GM23338 (cell line): Measurements from ENCODE around the gene PDE4D. TPM values are rescaled to one million over a fixed set of nuclear protein-coding genes. Genes with fewer than 3 reads are reported as not detected.

ENCODE experiments used
- ATAC-seq: fragments of 200-7000 bp; cut with Tn5 transposase; 3 replicates; pipeline ENCODE4 v1.9.1; 2020
- DNase-seq: peaks from one replicate; pipeline ENCODE4 v3.0.0-alpha.2; 2015; ENCODE audit warnings: low spot score
- H2AFZ ChIP-seq: fragments of 200-600 bp; sonication (generic); 2 replicates; pipeline ENCODE4 v1.8.0; 2016; ENCODE audit warnings: antibody characterized with exemption, mild to moderate bottlenecking, moderate library complexity
- H3F3A ChIP-seq: fragments of 200-600 bp; sonication (generic); replicated peaks from 2 replicates; pipeline ENCODE4 v1.8.0; 2017; ENCODE audit warnings: antibody characterized with exemption, mixed run types, low read depth
- H3K27ac ChIP-seq: fragments of 200-600 bp; sonication (generic); 2 replicates; pipeline ENCODE4 v1.6.1; 2016; ENCODE audit warnings: low read depth
- H3K27me3 ChIP-seq: fragments of 200-600 bp; sonication (generic); 2 replicates; pipeline ENCODE4 v1.8.0; 2016; ENCODE audit warnings: mild to moderate bottlenecking, mixed run types, moderate library complexity; ENCODE audit not compliant: insufficient read depth
- H3K36me3 ChIP-seq: fragments of 200-600 bp; sonication (generic); 2 replicates; pipeline ENCODE4 v1.8.0; 2016; ENCODE audit warnings: mild to moderate bottlenecking; ENCODE audit not compliant: insufficient read depth
- H3K4me1 ChIP-seq: fragments of 200-600 bp; sonication (generic); 2 replicates; pipeline ENCODE4 v1.8.0; 2016; ENCODE audit warnings: mild to moderate bottlenecking, moderate library complexity; ENCODE audit not compliant: insufficient read depth
- H3K4me2 ChIP-seq: fragments of 200-600 bp; sonication (generic); 2 replicates; pipeline ENCODE4 v1.7.1; 2017; ENCODE audit warnings: mixed run types
- H3K4me3 ChIP-seq: fragments of 200-600 bp; sonication (generic); 2 replicates; pipeline ENCODE4 v1.6.1; 2016; ENCODE audit warnings: mixed run types
- H3K79me2 ChIP-seq: fragments of 200-600 bp; sonication (generic); replicated peaks from 2 replicates; pipeline ENCODE4 v1.8.0; 2017; ENCODE audit warnings: mild to moderate bottlenecking; ENCODE audit not compliant: insufficient read depth
- H3K9me2 ChIP-seq: fragments of 200-600 bp; sonication (generic); 2 replicates; pipeline ENCODE4 v1.8.0; 2017; ENCODE audit not compliant: insufficient read depth
- H4K20me1 ChIP-seq: fragments of 200-600 bp; sonication (generic); replicated peaks from 2 replicates; pipeline ENCODE4 v1.8.0; 2017; ENCODE audit warnings: mild to moderate bottlenecking; ENCODE audit not compliant: insufficient read depth
- H3K27ac Mint-ChIP-seq: 2 replicates; pipeline ENCODE4 v1.8.0; 2020; ENCODE audit warnings: inconsistent platforms, mild to moderate bottlenecking, moderate library complexity, mixed read lengths
- H3K27me3 Mint-ChIP-seq: 3 replicates; pipeline ENCODE4 v1.8.0; 2022; ENCODE audit warnings: low read depth, mild to moderate bottlenecking, moderate library complexity, mixed read lengths, inconsistent platforms; ENCODE audit not compliant: insufficient read depth, poor library complexity
- H3K36me3 Mint-ChIP-seq: 3 replicates; pipeline ENCODE4 v1.8.0; 2021; ENCODE audit warnings: low read depth, mild to moderate bottlenecking, inconsistent platforms, moderate library complexity, mixed read lengths
- H3K4me1 Mint-ChIP-seq: 3 replicates; pipeline ENCODE4 v1.8.0; 2020; ENCODE audit warnings: mild to moderate bottlenecking, inconsistent platforms, mixed read lengths
- H3K4me3 Mint-ChIP-seq: 3 replicates; pipeline ENCODE4 v1.8.0; 2021; ENCODE audit warnings: moderate library complexity, mild to moderate bottlenecking, inconsistent platforms, mixed read lengths
- H3K9me3 Mint-ChIP-seq: 3 replicates; pipeline ENCODE4 v1.8.0; 2020; ENCODE audit warnings: moderate library complexity, mild to moderate bottlenecking, inconsistent platforms, mixed read lengths
- CREB1 ChIP-seq: fragments of 250-450 bp; sonication (Bioruptor Pico); IDR thresholded peaks from 2 replicates; pipeline ENCODE4 v1.5.0; 2020; ENCODE audit warnings: low read depth, mild to moderate bottlenecking, moderate library complexity
- CTCF ChIP-seq, 2 experiments: fragments of 200-600 bp in 1 of 2; sonication (generic) in 1 of 2; conservative IDR thresholded peaks; 2 replicates each; pipeline versions ENCODE4 v1.5.1 to v1.6.1; 2016 to 2017; ENCODE audit warnings: antibody characterized with exemption in 2 of 2, low read depth in 2 of 2, mild to moderate bottlenecking in 2 of 2, moderate library complexity in 1 of 2
- EZH2 ChIP-seq: fragments of 200-600 bp; sonication (generic); IDR thresholded peaks from one replicate; pipeline ENCODE4 v1.8.0; 2017; ENCODE audit warnings: antibody characterized with exemption, mild to moderate bottlenecking, low read depth; ENCODE audit not compliant: unreplicated experiment
- EZH2phosphoT487 ChIP-seq: fragments of 200-600 bp; sonication (generic); IDR thresholded peaks from one replicate; pipeline ENCODE4 v1.8.1; 2018; ENCODE audit warnings: antibody characterized with exemption; ENCODE audit not compliant: unreplicated experiment
- JUNB ChIP-seq: IDR thresholded peaks from one replicate; pipeline ENCODE4 v1.6.1; 2016; ENCODE audit warnings: antibody characterized with exemption; ENCODE audit not compliant: unreplicated experiment
- NANOG ChIP-seq: IDR thresholded peaks from 2 replicates; pipeline ENCODE4 v1.6.1; 2016; ENCODE audit warnings: antibody characterized with exemption, borderline replicate concordance
- ZNF114 ChIP-seq: fragments of 250-450 bp; sonication (Bioruptor Pico); IDR thresholded peaks from 2 replicates; pipeline ENCODE4 v1.5.0; 2020; ENCODE audit warnings: mild to moderate bottlenecking, moderate library complexity
- ZNF331 ChIP-seq: fragments of 250-450 bp; sonication (Bioruptor Pico); IDR thresholded peaks from 2 replicates; pipeline ENCODE4 v1.5.0; 2020; ENCODE audit warnings: low read depth, mild to moderate bottlenecking, moderate library complexity
- polyA plus RNA-seq: library from polyadenylated mRNA; unstranded; fragments of >200 nt; fragmentation: Nextera tagmentation; extraction: Ambion mirVana; gene quantifications from 2 replicates; pipeline ENCODE4 v1.2.1, GENCODE V29; 2016
- total RNA-seq: library from RNA; depleted of rRNA; stranded (reverse); fragments of >200 nt; shearing (Covaris generic); gene quantifications from 2 replicates; pipeline ENCODE4 v1.2.3, GENCODE V29; 2014
- TF ChIP-seq, protein P1 (sequence below): IDR thresholded peaks from one replicate; pipeline ENCODE4 v1.6.1; 2018; ENCODE audit warnings: antibody characterized with exemption; ENCODE audit not compliant: unreplicated experiment
- TF ChIP-seq, protein P2 (sequence below): IDR thresholded peaks from 2 replicates; pipeline ENCODE4 v1.6.1; 2016; ENCODE audit warnings: antibody characterized with exemption
- TF ChIP-seq, protein P3 (sequence below): fragments of 250-450 bp; sonication (Bioruptor Pico); IDR thresholded peaks from 2 replicates; pipeline ENCODE4 v1.5.0; 2020; ENCODE audit warnings: mild to moderate bottlenecking, moderate library complexity

Gene PDE4D
- total and polyA plus RNA-seq, 2 experiments from 2014 or later, result 2.1 to 4.7 TPM

- TF ChIP-seq, protein P1, sequence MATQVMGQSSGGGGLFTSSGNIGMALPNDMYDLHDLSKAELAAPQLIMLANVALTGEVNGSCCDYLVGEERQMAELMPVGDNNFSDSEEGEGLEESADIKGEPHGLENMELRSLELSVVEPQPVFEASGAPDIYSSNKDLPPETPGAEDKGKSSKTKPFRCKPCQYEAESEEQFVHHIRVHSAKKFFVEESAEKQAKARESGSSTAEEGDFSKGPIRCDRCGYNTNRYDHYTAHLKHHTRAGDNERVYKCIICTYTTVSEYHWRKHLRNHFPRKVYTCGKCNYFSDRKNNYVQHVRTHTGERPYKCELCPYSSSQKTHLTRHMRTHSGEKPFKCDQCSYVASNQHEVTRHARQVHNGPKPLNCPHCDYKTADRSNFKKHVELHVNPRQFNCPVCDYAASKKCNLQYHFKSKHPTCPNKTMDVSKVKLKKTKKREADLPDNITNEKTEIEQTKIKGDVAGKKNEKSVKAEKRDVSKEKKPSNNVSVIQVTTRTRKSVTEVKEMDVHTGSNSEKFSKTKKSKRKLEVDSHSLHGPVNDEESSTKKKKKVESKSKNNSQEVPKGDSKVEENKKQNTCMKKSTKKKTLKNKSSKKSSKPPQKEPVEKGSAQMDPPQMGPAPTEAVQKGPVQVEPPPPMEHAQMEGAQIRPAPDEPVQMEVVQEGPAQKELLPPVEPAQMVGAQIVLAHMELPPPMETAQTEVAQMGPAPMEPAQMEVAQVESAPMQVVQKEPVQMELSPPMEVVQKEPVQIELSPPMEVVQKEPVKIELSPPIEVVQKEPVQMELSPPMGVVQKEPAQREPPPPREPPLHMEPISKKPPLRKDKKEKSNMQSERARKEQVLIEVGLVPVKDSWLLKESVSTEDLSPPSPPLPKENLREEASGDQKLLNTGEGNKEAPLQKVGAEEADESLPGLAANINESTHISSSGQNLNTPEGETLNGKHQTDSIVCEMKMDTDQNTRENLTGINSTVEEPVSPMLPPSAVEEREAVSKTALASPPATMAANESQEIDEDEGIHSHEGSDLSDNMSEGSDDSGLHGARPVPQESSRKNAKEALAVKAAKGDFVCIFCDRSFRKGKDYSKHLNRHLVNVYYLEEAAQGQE, result no peak
- TF ChIP-seq JUNB, result no peak
These were observed 207.7 kb downstream of the PDE4D start (continued) for GRCh38 chr5:59685793-59686192.

- no peaks in the 10 kb centered on the region for H3K27me3 Mint-ChIP-seq
- H3K9me3 Mint-ChIP-seq, result no peaks in the 10 kb centered on the region
- Histone ChIP-seq H3F3A (no peaks in the 10 kb centered on the region), H4K20me1 (no peaks in the 10 kb centered on the region), H3K9me2 (no peaks in the 10 kb centered on the region), H3K79me2 (no peaks in the 10 kb centered on the region), H3K27ac (no peak overlapping the region), H3K4me3 (no peak overlapping the region), H3K36me3 (no peaks in the 10 kb centered on the region), H3K27me3 (no peaks in the 10 kb centered on the region), H3K4me2 (no peak overlapping the region), H3K4me1 (no peaks in the 10 kb centered on the region), H2AFZ (no peak overlapping the region)
- H3K36me3 Mint-ChIP-seq, result peaks cover 2% of the 10 kb centered on the region; the same call in 2 of the 3 replicates
- peaks cover 2% of the 10 kb centered on the region; the same call in 2 of the 3 replicates for H3K4me1 Mint-ChIP-seq
- no peak for DNase-seq
- ATAC-seq, result no peak
- no peak overlapping the region for H3K4me3 Mint-ChIP-seq
- no peak overlapping the region for H3K27ac Mint-ChIP-seq
- TF ChIP-seq, protein P2, sequence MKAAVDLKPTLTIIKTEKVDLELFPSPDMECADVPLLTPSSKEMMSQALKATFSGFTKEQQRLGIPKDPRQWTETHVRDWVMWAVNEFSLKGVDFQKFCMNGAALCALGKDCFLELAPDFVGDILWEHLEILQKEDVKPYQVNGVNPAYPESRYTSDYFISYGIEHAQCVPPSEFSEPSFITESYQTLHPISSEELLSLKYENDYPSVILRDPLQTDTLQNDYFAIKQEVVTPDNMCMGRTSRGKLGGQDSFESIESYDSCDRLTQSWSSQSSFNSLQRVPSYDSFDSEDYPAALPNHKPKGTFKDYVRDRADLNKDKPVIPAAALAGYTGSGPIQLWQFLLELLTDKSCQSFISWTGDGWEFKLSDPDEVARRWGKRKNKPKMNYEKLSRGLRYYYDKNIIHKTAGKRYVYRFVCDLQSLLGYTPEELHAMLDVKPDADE, result no peak
- TF ChIP-seq, protein P3, sequence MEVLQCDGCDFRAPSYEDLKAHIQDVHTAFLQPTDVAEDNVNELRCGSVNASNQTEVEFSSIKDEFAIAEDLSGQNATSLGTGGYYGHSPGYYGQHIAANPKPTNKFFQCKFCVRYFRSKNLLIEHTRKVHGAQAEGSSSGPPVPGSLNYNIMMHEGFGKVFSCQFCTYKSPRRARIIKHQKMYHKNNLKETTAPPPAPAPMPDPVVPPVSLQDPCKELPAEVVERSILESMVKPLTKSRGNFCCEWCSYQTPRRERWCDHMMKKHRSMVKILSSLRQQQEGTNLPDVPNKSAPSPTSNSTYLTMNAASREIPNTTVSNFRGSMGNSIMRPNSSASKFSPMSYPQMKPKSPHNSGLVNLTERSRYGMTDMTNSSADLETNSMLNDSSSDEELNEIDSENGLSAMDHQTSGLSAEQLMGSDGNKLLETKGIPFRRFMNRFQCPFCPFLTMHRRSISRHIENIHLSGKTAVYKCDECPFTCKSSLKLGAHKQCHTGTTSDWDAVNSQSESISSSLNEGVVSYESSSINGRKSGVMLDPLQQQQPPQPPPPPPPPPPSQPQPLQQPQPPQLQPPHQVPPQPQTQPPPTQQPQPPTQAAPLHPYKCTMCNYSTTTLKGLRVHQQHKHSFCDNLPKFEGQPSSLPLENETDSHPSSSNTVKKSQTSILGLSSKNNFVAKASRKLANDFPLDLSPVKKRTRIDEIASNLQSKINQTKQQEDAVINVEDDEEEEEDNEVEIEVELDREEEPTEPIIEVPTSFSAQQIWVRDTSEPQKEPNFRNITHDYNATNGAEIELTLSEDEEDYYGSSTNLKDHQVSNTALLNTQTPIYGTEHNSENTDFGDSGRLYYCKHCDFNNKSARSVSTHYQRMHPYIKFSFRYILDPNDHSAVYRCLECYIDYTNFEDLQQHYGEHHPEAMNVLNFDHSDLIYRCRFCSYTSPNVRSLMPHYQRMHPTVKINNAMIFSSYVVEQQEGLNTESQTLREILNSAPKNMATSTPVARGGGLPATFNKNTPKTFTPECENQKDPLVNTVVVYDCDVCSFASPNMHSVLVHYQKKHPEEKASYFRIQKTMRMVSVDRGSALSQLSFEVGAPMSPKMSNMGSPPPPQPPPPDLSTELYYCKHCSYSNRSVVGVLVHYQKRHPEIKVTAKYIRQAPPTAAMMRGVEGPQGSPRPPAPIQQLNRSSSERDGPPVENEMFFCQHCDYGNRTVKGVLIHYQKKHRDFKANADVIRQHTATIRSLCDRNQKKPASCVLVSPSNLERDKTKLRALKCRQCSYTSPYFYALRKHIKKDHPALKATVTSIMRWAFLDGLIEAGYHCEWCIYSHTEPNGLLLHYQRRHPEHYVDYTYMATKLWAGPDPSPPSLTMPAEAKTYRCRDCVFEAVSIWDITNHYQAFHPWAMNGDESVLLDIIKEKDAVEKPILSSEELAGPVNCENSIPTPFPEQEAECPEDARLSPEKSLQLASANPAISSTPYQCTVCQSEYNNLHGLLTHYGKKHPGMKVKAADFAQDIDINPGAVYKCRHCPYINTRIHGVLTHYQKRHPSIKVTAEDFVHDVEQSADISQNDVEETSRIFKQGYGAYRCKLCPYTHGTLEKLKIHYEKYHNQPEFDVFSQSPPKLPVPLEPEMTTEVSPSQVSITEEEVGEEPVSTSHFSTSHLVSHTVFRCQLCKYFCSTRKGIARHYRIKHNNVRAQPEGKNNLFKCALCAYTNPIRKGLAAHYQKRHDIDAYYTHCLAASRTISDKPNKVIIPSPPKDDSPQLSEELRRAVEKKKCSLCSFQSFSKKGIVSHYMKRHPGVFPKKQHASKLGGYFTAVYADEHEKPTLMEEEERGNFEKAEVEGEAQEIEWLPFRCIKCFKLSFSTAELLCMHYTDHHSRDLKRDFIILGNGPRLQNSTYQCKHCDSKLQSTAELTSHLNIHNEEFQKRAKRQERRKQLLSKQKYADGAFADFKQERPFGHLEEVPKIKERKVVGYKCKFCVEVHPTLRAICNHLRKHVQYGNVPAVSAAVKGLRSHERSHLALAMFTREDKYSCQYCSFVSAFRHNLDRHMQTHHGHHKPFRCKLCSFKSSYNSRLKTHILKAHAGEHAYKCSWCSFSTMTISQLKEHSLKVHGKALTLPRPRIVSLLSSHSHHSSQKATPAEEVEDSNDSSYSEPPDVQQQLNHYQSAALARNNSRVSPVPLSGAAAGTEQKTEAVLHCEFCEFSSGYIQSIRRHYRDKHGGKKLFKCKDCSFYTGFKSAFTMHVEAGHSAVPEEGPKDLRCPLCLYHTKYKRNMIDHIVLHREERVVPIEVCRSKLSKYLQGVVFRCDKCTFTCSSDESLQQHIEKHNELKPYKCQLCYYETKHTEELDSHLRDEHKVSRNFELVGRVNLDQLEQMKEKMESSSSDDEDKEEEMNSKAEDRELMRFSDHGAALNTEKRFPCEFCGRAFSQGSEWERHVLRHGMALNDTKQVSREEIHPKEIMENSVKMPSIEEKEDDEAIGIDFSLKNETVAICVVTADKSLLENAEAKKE (CRISPR knock-in tag), result no peak
- no peak for TF ChIP-seq ZNF114
- no peak for TF ChIP-seq ZNF331
- no peak for TF ChIP-seq CTCF (conservative IDR thresholded peaks at IDR 0.05; ENCODE audit: low read depth in 2 of 2)
- no peak for TF ChIP-seq EZH2
- TF ChIP-seq EZH2phosphoT487, result no peak
- no peak for TF ChIP-seq CREB1 (CRISPR knock-in tag)
- TF ChIP-seq NANOG, result no peak
These were observed 208.4 kb downstream of the PDE4D start for GRCh38 chr5:59685191-59685530.
